HG03097 (cell line): Measurements from ENCODE around the gene KNOP1.
"Not testable (repeated sequence)": the region's sequence is repeated elsewhere in the genome, so short reads cannot be mapped to it uniquely, and the experiment has no call there.

ENCODE experiments used
- ATAC-seq: cut with Tn5 transposase; IDR thresholded peaks from one replicate; pipeline ENCODE4 v1.9.1; 2021; ENCODE audit not compliant: unreplicated experiment, low FRiP score

The KNOP1 gene

GRCh38 chr16:19743816-19744159, 25.8 kb upstream of the KNOP1 start:
- no peak for ATAC-seq

DNA sequence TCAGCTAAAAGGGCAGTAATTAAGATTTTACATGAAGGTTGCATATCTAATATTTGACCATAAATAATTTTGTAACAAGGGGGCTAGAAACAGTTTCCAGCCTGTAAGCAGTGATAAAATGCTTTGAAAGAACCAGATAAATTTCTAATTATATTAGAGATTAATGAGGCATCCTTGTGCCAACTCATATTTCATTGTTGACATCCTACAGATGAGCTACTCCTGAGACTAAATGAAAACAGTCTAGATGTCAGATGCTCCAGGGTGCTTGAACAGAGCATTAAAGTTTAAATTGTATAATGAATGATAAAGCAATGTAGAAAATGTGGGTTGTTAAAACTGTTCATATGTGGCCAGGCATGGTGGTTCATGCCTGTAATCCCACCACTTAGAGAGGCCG, 23.3 kb upstream of the KNOP1 start:
- ATAC-seq = no peak

- no peak for ATAC-seq
These were observed 19.4 kb upstream of the KNOP1 start for GRCh38 chr16:19737306-19738038.

- no peak for ATAC-seq
These were observed 17.2 kb upstream of the KNOP1 start for GRCh38 chr16:19735074-19735867.

DNA sequence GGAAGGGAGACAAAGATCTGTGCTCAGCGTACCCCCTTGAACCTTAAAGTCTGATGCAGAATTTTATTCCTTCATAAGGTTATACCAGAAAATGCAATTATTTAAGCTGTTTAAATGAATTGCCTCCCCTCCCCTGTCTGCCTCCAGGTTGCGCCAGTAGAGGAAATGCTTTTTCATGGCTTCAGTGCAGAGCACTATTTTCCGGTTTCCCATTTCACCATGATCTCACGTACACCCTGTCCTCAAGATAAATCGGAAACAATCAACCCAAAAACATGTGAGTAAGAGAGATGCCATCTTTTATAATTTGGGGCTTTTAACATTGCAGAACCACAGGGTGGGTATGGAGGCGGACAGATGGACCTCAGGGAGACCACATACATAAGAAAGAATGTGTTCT, 15.5 kb upstream of the KNOP1 start:
- ATAC-seq = no peak

DNA sequence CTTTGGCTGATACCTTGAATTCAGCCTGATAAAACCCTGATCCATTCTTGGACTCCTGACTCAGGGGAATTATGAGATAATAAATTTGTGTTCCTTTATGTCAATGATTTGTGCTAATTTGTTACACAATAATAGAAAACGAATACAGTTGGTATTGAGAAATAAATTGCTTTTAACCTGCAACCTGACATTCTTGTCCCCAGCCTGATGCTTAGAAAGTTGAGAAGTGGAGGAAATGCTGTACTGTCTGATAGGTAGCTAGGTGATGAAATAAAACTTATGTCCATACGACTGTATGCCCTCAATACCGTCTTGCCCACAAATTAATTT, 10.6 kb upstream of the KNOP1 start:
- ATAC-seq = no peak

DNA sequence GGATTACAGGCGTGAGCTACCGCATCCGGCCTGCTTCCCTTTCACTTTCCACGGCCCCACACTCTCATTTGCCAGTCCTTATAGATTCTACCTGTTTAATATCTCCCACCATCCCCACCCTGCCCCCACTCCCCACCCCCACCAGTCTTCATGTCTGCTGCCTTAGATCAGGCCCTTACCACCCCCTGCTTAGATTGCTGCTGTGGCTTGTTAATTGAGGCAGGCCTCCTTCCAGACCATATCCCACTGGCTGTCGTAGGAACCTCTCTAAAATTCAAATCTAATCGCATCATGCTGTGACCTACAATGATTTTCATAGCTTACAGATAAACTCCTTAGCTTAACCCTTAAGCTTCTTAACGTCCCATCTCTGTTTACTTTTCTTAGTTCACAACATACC, 5.0 kb upstream of the KNOP1 start:
- ATAC-seq = no peak

- no peak for ATAC-seq
These were observed 4.4 kb upstream of the KNOP1 start for GRCh38 chr16:19722269-19722952.

DNA sequence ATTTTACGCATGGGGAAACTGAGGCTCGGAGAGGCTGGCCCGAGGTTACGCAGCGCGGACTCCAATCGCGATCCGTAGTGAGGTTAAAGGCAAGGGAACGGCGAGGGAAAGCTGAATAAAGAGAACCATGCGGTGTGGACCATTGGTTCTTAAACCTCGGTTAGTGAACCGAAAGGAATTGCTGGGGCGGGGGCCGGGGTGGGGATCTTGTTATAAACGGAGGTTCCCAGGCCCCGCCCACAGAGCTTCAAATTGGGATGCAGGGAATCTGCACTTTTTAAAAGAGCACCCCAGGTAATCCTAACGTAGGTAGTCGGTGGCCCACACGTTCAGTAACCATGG, 568 bp upstream of the KNOP1 start:
- no peak for ATAC-seq

- ATAC-seq = no peak
These were observed 713 bp downstream of the KNOP1 start for GRCh38 chr16:19717314-19717713.

DNA sequence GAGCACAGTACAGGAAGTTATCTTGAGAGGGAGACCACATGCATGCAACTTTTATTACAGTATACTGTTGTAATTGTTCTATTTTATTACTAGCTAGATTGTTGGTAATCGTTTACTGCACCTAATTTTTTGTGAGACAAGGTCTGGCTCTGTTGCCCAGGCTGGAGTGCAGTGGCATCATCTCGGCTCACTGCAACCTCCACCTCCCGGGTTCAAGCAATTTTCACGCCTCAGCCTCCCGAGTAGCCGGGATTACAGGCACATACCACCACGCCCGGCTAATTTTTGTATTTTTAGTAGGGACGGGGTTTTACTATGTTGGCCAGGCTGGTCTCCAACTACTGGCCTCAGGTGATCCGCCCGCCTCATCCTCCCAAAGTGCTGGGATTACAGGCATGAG, 1.3 kb downstream of the KNOP1 start:
- ATAC-seq = not testable (repeated sequence)

- ATAC-seq = no peak
These were observed 1.8 kb downstream of the KNOP1 start for GRCh38 chr16:19716183-19716582.

GRCh38 chr16:19715566-19715965, 2.5 kb downstream of the KNOP1 start:
- ATAC-seq = no peak

- ATAC-seq = no peak
These were observed 4.3 kb downstream of the KNOP1 start for GRCh38 chr16:19713697-19714096.

GRCh38 chr16:19712418-19713058, 5.5 kb downstream of the KNOP1 start:
- ATAC-seq = no peak

GRCh38 chr16:19711643-19712042, 6.4 kb downstream of the KNOP1 start:
- no peak for ATAC-seq

DNA sequence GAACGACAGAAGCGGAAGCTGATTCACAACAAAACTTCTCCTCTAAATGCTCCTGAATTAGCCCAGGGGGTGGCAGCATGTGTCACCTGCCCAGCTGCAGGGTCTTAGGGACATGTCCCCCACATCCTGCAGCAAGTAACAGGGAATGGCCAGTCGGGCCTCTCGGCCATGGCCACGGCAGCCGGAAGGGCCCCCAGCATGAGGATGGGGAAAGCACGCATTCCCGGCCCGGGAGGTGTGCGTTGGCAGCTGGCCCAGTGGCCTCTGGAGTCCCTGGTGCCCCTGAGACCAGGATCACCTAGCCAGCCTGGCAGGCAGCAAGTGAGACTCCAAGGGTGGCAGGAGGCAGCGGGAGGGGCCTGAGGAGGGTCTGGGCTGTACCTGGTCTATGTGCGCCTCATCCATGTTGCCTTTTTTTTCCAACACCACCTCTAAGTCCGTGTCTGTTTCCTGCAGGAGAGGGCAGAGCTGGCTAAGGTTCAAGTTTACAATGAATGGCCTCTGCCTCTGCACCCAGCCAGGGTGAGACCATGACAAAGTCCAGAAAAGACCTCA, 7.0 kb downstream of the KNOP1 start:
- ATAC-seq = no peak

DNA sequence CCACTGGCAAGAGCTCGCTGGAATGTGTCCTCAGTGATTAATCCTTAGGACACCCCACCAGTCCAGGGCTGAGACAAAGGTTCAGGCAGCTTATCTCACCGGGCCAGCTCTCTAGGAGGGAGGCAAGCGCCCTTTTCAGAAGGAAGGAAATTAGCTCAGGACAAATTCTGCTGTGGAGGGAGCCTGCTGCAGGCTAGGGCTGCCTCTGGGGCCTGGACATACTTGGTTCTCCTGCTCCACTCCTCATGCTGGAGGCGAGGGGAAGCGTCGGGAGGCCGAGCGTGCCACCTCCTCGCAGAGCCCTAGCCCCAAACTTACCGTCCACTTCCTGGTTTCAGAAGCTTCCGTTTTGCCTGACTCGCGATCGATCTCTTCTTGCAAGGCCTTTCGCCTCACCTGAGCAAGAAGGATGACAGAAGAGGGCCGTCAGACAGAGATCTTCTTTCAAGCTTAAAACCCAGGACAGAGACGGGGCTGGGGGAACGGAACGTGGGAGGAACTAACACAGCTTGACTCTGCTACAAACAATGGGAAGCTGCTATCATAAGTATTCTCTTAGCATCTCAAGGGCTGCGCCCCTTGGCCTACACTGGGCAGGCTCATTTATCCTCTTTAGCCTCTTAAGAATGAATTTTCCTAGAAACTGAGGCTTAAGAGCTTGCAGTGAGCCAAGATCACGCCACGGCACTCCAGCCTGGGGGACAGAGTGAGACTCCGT, 7.7 kb downstream of the KNOP1 start:
- no peak for ATAC-seq

DNA sequence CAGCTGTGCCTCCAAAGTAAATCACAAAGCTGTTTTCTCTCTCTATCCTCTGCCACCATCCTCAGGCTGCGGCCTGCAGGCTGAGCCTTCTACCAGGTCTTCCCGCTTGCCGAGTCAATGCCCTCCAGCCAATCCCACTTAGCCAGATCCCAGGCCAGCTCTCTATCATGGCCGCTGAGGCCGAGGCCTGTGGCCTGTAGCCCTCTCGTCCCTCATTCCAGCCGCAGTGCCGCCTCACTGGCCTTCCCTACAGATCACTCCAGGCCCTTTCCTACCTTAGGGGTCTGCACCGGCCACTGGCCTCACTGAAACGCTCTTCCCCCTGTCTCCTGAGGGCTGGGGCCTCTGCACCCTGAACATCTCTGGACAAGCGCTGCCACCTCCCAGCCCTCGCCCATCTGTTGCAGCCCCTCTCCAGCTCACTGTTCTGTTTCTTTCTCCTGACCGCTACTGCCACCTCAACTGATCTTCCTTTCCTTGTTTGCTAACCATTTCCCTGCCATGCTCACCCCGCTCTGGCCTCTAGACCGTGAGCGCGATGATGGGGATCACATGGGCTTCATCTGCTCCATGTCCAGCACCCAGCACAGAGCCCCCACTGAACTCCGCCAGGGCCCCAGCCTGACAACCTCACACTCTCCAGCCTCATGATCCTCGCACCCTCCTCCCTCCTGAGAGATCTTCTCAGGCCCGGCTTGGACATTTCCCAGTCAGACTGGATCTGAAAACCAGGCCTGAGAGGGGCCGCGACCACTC, 8.5 kb downstream of the KNOP1 start:
- no peak for ATAC-seq
